GM04504 (cell line): ENCODE results near the gene ZP4.
"Not testable (repeated sequence)": the region's sequence is repeated elsewhere in the genome, so short reads cannot be mapped to it uniquely, and the experiment has no call there.

Source experiments
- DNase-seq: peaks from one replicate; pipeline ENCODE4 v3.0.0-alpha.2; 2012; ENCODE audit warnings: low read depth

The ZP4 gene

GRCh38 chr1:237875291-237875690 is 15.4 kb downstream of the ZP4 start:
- no peak for DNase-seq

- DNase-seq = no peak
These were observed 17.1 kb downstream of the ZP4 start for GRCh38 chr1:237873487-237874211.

DNA sequence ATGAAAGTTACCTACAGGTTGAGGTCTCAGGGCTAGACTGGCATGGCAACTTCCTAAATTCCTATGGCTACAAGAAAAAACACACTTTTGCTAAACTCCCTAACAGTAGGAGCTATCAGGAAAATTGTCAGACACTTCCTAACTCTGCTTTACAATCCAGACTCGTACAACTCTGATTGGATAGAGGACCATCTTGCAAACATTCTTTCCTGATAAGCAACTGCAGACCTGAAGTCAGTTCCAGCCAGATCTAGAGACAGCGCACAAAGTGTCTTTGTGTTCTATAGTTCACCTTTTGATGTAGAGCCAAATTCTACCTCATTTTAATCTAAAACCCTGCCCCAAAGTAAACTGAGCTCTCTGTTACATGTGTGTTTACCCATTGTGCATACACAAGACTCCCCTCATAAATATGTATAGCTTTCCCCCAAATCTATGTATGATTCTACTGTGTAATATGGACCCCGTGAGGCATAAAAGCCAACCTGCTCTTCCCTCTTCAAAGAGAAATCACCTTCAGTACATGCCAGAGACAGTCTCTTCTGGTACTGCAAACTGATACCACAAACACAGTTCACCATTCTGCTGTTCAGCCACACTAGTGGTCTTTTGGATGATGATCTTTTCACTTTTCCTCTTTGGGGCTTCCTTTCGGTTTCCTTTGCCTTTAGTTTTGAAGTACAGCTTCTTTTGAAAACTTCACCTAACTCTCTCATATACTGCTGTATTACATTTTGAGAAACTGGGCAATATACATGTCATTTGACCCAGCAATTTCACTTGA is 21.7 kb downstream of the ZP4 start:
- no peak for DNase-seq

- no peak for DNase-seq
These were observed 23.3 kb downstream of the ZP4 start for GRCh38 chr1:237867380-237867888.

- DNase-seq = no peak
These were observed 26.1 kb downstream of the ZP4 start for GRCh38 chr1:237864338-237865244.

DNA sequence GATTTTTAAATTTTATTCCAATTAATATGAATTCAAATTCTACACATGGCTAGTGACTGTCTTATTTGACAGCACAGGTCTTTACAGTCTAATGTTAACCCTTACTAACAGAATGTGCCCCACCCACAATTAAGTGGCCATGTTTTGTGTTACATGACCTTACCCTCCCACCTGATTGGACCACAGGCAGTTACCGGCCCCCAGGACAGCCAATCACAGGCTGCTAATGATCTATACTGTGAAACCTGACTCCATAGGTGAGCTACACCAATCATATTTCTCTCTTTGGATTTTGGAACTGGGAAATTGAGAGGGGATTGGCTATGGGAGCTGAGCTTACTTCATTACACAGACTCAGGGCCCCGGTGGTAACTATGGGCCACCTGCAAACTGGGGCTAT is 27.5 kb downstream of the ZP4 start:
- DNase-seq = no peak

DNA sequence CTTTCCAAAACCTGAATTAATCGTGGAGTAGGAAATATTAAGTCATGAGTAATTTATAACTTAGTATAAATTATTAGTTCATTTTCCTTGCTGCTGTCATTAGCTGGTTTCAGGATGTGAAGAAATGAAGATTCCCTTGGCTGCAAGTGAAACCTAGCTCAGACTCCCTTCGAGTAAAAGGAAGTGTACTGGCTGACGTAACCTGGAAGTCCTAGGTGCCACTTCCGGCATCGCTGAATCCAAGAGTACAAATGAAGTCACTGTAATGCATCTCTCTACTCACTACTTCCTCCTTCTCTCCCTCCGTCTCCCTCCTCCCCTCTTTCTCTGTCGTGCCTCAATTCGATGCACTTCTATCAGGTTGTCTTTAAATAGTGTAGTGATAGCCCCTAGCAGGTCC is 28.8 kb downstream of the ZP4 start:
- no peak for DNase-seq

DNA sequence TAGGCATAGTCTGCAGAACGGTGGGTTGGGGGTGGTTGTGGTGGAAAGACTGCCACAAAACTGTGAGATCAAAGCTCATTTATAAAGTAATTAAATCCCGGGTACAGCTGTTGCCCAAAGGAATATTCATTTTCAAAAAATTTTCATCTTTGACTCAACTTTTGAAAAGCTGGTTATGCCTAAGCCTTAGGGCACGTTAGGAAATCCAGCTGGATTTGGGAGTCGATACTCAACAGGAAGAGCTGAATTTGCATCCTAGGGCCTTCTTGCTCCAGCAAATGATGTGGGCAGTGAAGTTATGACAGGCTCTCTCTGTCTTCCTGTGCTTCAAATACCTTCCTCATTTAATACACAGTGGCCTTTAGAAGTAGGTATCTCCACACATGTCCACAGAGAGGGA is 31.7 kb downstream of the ZP4 start:
- no peak for DNase-seq

DNA sequence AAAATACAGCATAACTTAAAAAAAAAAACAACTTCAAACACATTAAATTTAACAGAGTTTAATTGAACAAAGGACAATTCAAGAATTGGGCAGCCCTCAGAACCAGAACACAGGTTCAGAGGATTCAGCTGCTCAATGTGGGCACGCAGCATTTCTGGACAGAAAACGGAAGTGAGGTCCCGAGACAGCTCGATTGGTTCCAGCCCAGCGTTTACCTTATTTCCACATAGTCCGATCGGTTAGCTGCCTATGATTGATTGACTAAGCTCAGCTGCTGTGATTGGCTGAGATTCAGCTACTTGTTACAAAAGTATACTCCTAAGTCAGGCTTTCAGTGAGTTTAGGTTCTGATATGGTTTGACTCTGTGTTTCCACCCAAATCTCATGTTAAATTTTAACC is 33.3 kb downstream of the ZP4 start:
- DNase-seq = no peak

DNA sequence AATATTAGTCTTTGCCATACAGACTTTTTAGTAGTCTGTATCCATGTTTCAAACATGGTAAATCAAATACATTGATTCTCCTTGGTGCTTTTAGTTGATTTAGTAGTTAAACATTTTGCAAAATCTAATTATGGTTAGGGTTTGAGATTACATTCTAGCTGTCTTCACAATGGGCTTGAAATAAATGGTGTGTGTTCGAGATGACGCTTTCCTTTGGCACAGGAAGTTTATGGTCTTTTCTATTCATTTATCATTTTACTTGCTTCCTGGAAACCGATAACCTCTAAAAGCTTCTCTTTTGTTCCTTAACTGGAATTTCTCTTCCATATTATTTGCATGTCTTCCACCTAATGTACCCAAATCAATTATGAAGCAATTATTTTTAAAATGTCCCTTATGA is 38.4 kb downstream of the ZP4 start:
- no peak for DNase-seq

- DNase-seq = no peak
These were observed 39.4 kb downstream of the ZP4 start for GRCh38 chr1:237851210-237851845.

GRCh38 chr1:237843516-237843915 is 47.2 kb downstream of the ZP4 start:
- not testable (repeated sequence) for DNase-seq

GRCh38 chr1:237841485-237841884 is 49.2 kb downstream of the ZP4 start:
- no peak for DNase-seq

DNA sequence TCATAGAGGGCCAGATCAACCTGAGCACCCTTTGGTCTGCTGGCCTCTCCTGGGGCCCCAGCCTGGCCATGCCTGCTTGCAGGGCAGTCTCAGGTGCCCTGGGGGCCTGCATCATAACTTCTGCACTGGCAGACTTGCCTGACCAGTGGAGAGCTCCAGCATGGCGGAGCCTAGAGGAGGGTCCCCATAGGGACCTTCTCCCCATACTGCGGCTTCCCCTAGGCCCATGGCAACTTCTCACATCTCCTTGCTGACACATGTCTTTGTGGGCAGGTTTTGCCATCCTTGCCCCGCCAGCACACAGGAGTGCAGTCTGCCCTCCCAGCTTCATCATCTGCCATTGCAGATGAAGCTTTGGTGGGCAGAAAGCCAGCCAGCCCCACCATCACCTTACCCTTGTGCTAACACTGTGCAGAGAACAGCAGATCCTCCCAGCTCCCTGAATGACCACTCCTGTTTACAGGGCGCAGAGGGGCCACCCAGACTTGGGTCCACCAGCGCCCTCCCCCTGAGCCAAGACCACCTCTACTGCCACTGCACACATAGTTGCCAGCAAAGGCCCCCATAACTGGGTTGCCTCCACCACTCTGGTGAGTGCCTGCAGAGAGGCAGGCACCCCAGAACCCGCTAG is 51.7 kb downstream of the ZP4 start:
- no peak for DNase-seq

DNA sequence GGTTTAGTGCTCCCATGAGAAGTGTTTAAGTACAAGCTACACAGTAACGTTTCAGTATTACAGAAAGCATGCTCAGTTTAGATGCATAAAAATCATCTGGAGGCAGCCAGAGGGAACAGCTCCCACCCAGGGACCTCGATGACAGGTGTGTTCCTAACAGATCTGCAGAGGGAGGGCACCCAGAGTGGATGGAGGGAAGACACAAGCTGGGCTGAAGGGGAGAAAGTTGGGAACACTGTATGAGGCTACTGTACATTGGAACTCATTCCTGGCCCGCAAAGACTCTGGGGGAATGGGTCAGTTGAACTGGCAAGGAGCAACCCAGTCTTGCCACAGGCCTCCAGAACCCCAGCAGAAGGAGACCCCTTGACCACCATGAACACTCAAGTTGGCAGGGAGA is 52.4 kb downstream of the ZP4 start:
- DNase-seq = no peak

DNA sequence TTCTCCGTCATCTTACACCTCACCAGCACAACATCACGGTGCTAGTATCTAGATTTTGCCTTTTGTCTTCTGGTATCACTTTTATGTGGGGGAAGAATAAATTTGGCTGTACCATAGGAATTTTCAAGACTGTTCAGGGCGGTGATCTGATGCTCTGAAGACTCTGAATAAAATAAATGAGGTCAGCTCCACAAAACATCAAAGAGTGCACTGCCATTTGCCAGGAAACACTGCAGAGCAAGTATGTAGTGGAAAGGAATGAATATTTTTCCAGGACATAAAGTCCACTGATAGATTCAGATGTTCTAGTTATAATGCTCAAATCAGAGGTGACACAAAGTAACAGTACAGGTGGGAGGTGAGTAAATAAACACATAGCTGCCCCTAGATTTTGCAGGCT is 56.3 kb downstream of the ZP4 start:
- DNase-seq = no peak

- no peak for DNase-seq
These were observed 56.7 kb downstream of the ZP4 start for GRCh38 chr1:237834048-237834447.

- DNase-seq = no peak
These were observed 57.9 kb downstream of the ZP4 start for GRCh38 chr1:237832858-237833257.
